Diencephalon (tissue), 1 donor: Measurements from ENCODE around the gene TIMM9. TPM values are rescaled to one million over a fixed set of nuclear protein-coding genes. Genes with fewer than 3 reads are reported as not detected.

Experiments used
- small RNA-seq: library from RNA; depleted of rRNA; stranded (forward); fragments of <200 nt; gene quantifications from one replicate; pipeline ENCODE3, GENCODE V24; 2014
- total RNA-seq: library from RNA; depleted of rRNA; stranded (reverse); fragments of >200 nt; gene quantifications from one replicate; pipeline ENCODE4 v1.2.3, GENCODE V29; 2014

Gene TIMM9
- total RNA-seq = 25.1 TPM

GRCh38 chr14:58427281-58428117 is at the start of gene TIMM9, which contains the start of gene KIAA0586:
Gene TIMM9 (minus strand): TSS chr14:58427531. CDS start chr14:58411945, 15,586 bp downstream.
Gene KIAA0586 (plus strand): TSS chr14:58427719. CDS start chr14:58428265, 546 bp downstream.

GRCh38 chr14:58395812-58396788 is 31.2 kb downstream of the TIMM9 start, which contains the start of gene TOMM20L:
Gene TOMM20L (plus strand): TSS chr14:58395930. CDS start chr14:58395958, 28 bp downstream.

Small RNAs within 50 kb of the gene (small RNA-seq; reads per million reads assigned to genes)
- gene HSBP1P1 (not detected), gene RF00019 (not detected)

Other genes starting within 250 kb of the TIMM9 start
- gene ACTR10, start 227.4 kb downstream of the TIMM9 start, total RNA-seq = 122 TPM
- gene PSMA3, start 182.7 kb downstream of the TIMM9 start, total RNA-seq = 71.3 TPM
- 55.4 TPM for gene ARID4A, start 129.0 kb downstream of the TIMM9 start, total RNA-seq
- not detected for gene TOMM20L, start 31.6 kb downstream of the TIMM9 start, total RNA-seq
- gene KIAA0586, start 188 bp upstream of the TIMM9 start, total RNA-seq = 27.5 TPM
- gene DACT1, start 210.4 kb upstream of the TIMM9 start, total RNA-seq = 37.8 TPM